Embryonic facial prominence (tissue), 1 donor: ENCODE measurements around the gene TRIO.

Experiments used
- DNase-seq: peaks from one replicate; pipeline ENCODE4 v3.0.0-alpha.2; 2016; ENCODE audit errors: extremely low spot score

TRIO gene

DNA sequence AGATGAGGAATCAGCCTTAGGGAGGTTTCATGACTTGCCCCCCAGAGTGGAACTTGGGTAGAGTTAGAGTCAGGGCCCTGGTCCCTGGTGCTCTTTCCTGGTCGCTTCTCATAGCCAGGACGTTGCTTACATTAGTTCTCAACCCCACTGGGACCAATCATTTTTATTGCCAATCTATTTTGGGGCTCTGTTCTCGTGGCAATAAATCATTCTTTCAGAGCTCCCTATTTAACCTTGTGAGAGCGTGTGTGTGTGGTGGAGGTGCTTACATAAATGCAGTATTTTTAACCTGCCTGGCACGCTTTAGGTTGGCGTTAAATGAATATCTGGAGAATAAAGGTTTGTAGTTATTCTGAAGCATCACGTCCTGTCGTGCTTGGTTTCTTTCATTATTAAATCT is 4.1 kb downstream of the TRIO start:
- no peak for DNase-seq

DNA sequence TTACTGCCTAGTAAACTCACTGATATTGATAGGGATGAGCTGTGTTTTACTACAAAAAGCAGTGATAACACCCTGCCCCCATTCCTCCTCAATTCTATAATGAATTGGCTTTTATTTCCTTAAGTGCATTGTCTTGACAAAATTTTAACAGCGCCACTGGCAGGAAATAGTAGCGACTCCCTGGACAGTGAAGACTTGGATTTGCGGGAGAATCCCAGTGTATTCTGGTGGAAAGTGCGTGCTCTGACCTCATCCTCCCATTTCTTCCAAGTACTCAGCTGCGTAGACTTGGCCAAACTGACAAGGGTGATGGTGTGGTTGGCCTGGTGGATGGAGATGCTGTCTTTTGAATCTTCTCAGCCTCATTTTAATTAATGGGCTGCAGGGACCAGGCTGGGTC is 5.3 kb downstream of the TRIO start:
- DNase-seq: no peak

DNA sequence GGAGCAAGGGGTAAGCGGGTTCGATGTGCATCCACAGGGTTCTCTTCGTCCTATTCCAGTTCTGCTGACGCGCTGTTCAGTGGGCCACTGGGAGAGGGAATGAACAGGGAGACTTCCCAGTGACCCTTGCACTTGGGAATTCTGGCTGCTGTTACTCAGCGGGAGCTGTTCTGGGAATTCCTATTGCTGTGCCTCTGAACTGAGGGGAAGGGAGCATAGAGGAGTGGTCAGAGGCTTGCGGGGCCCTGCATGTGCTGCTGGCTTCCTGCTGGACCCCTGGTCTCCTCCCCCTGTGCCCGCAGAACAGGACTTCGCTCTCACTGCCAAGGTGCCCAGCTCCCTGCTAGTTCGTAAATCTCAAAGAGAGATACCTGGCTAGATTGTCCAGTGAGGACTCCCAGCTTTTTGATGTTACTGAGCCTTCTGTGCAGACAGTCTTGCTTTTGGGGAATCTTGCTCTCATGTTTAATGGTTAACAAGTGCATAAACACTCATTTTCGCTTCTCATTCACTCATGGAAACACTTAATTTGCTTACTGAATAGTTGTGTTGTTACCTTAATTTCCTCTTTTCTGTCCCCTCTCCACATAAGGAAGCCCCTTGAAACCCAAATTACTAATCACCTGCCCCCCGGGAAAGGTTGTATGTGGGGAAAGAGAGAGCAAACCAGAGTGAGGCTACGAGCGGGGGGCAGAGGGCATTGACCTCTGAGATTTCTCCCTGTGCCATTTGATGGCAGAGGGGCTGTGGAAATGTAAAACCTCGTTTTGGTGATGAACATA is 5.9 kb downstream of the TRIO start:
- no peak for DNase-seq

DNA sequence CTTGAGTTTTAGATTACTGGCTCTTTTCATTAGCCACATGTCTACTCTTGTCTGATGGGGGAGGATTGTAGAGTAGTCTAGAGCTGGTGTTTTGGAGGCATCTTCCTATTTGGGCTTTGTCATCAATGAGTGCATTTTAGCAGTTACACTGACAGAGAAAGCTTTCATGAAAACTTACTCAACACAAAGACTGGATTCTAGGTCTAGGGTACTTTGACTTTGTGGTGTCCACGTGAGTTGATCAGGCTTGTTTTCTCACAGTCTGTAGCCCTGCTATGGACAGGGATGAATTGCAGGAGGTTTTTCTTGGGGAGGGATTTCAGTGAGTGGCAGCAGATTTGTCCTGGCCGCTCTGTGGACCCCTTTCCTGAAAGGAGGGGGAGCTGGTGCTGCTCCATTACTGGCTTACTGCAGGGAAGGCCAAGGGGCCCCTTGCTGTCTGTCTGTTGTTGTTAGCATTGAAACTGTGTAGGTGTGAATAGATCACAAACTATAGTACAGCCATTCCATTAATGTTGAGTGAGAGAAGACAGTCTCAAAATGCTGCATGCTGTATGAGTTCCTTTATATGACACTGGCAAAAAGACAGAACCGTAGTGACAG is 6.6 kb downstream of the TRIO start:
- DNase-seq: no peak

DNA sequence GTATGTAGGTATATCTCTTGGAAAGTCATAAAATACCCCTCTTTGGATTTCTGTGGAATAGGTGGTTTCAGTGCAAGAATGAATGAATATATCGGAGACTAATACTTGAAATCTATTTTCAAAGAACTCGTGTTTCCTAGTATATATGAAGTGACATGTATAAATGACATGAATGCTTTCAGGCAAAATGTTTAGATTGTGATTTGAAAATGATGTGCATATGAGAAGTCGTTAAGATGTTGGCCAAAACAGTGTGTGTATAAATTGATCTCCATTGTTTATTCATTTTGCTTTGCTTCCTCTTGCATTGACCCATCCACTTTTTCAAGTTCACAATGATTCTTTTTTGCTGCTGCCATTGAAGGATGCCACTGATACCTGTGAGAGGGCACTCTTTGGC is 8.3 kb downstream of the TRIO start:
- DNase-seq: no peak

DNA sequence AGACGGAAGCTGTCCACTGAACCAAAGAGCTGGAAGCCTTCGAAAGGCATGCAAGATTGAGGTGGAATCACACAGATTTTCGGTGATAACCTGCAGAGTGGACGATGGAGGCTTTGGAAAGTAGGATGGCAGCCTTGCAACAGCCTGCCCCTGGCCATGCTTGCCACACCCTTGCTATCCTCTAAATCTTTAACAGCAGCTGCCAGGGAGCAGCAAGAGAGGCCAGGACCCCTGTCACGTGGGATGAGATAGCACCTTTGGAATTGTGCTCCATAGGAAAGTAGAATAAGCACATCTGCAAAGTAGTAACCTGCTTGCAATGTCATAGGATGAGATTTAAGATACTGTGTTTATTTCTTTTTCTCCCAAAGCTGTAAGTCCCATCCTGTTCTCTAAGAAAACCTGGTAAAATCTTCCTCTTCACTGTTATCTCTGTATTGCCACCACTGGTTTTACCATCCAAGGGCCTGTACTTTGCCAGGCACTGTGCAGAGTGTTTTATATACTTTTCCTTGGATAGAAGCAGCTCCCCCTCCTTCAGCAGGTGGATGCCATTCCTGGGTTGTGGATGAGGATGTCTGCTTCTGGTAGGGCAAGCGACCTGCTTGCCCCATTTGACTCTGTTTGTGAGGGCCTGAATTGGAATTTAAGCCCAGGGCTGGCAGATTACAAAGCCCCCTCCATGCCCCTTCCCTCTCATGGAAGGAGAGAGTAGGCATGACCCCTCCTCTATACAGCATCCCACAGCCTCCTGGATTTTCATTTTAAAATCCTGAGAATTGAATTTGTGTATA is 10.1 kb downstream of the TRIO start:
- no peak for DNase-seq

DNA sequence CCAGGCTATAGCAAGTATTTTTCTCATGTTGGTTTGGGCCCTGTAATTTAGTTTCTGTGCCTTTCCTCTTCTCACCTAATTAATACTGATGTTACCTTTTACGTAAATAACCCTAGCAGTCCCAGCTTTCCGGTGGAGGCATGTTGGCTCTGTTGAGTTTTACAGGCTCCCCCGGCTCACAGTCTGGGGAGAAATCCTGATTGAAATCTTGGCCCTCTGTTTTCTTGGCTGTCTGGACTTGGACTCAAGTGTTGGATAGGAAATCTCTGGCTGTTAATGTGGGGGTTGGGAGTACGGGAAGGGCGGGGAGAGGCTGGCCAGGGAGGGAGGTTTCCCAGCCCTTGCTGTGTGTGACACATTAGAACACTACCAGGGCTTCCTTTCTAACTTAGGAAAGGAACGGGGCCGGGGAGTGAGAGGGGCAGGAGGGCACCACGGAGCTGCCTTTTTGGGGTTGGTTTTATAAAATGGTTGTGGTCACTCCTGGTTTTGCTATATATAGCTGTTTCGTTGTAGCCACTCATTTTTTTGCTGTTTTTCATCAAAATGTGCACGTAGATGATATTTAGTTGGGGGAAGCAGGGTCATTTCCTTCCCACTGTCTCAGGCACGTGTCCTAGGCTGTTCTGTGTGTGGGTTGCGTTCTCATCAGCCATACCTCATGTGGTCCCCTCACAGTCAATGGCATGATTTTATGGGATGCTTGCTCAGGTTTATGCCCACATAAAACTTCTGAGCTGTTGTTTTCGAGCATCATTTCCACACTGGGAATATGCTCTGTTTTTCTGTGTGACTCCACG is 11.0 kb downstream of the TRIO start:
- DNase-seq: no peak

DNA sequence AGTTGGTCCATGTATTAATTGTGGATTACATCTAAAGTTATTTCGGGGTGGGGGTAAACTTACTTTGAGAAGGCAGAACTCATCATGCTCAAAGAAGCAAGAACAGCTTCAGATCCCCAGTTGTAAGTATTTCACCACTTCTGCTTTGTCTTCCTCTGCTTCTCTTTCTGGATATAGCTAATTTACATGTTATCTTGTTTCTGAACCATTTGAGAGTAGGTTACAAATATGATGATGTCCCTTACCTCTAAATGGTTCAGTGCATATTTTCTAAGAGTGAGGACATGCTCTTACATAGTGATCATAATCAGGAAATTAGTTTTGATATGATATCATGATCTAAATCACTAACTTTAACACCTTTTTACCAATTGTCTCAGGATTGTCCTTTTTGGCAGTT is 11.9 kb downstream of the TRIO start:
- DNase-seq: no peak

DNA sequence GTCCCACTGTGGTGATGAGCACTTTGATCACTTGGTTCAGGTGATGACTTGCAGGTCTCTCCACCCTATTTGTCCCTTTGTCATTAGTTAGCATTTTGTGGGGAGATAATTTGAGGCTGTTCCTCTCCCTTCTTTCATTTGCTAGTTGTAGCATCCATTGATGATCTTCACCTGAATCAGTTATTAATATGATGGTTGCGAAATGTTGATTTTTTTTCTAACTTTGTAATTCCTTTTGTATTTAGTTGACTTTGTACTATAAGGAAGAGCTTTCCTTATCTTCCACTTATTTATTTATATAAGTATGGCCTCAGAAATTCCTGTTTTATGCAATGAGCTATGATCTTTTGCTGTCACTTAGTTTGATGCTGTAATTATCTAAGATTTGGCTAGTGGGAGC is 12.6 kb downstream of the TRIO start:
- no peak for DNase-seq

DNA sequence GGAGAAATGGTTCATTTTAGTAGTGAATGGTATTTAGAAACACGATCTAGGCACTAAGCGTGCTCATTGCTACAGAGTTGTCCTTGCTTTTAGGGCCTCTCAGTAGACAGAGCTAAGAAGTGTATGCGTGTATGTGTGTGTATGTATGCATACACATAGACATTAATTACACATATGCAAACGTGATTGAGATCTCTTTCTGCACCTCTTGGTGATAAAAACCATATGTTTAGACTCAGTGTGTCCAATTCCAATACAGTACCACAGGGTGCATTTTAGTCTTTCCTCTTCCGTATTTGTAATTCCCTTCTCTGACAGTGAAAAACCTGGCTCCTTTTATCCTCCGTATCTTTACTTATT is 13.1 kb downstream of the TRIO start:
- no peak for DNase-seq

DNA sequence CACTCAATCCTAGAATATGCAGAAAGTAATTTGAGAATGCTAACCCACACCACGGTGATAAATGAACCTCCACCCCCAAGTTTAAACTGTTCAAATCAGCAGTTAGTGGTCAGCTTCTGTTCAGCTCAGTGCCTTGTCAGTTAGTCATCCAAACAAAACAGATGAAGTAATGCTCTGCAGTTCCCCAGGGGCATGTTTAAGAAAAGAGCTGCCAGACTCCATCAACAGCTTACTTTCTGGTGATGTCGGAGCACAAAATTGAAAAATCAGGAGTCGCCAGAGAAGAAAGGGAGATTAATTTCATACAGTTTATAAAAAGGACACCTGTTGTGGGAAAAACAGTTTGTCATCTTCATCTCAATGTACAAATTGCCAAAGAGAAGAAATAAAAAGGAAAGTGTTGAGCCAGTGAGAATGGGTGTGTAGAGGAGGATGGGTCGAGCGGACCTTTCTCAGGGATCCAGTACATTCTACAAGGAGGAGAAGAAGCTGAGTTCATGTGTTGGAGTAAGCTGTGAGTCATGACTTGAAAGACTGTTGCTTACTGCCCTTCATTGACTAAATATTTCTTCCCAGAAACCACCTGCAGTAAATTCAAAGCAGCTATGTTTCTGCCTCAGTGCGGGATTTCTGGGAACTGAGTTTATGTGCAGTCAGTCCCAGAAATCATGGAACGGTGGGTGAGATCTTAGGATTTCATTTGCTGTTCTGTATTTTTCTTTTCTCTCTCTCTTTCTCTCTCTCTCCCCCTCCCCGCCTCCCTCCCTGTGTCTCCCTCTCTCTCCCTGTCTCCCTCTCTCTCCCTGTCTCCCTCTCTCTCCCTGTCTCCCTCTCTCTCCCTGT is 13.7 kb downstream of the TRIO start:
- DNase-seq: peak; percentile 49

DNA sequence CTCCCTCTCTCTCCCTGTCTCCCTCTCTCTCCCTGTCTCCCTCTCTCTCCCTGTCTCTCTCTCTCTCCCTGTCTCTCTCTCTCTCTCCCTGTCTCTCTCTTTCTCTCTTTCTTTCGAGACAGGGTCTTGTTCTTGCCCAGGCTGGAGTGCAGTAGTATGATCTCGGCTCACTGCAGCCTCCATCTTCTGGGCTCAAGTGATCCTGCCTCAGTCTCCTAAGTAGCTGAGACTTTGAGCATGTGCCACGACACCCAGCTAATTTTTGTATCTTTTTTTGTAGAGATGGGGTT is 14.3 kb downstream of the TRIO start:
- DNase-seq: no peak

DNA sequence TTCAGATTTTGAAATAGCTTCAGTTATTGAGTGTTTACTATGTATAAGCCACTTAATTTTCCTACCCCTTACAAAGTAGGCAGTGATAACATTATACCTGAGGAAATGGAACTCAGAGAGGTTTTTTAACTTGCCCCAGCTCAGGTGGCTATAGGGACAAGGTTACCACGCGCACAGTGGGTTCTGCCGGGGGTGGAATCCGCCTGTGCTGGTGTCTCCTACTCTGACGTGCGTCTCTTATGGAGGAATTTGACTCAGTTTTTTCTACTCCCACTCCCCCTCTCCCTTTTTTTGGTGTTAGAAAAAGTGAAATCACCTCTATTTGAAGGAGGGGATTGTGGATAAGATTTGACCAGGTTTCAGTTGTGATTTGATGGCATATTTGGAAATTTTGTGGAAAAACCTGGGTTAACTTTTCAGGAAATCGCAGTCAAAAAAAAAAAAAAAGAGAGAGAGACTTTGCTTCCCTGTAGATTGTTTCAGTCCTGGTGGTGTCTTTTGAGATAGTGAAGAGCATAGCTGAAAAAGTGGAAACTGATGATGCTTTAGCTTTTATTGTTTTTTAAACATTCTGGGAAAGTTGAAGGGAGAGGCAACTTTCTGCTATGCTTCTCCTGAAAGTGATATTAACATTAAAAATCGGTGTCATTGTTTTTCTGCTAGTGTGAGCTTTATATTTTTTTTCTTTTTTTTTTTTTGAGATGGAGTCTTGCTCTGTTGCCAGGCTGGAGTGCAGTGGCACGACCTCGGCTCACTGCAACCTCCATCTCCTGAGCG is 15.9 kb downstream of the TRIO start:
- DNase-seq: no peak

DNA sequence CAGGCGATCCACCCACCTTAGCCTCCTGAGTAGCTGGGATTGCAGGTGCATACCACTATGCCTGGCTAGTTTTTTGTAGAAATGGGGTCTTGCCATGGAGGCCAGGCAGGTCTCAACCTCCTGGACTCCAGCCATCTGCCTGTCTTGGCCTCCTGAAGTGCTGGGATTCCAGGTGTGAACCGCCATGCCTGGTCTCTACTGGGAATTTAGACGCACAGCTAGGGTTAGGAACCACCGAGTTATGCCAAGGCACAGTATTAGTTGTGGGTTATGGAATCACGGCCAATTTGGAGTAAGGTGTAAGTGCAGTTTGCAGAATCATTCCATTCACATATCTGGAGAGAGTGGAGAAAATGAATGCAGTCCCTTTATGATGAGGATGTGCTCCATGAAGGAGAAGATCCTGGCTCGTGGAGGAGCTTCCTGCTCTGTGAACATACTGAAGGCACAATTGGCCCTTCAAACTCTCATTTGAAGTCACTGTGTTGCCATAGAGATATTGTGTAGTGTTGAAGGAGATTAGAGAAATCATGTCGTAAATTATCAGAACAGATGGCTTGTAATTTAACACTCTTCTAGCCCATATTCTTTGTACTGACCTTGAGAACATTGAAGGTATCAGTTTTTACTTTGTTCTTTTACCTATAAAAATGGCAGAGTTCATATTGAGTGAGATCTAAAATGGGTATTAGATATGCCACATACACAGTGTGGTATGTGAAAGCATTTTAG is 18.8 kb downstream of the TRIO start:
- no peak for DNase-seq

DNA sequence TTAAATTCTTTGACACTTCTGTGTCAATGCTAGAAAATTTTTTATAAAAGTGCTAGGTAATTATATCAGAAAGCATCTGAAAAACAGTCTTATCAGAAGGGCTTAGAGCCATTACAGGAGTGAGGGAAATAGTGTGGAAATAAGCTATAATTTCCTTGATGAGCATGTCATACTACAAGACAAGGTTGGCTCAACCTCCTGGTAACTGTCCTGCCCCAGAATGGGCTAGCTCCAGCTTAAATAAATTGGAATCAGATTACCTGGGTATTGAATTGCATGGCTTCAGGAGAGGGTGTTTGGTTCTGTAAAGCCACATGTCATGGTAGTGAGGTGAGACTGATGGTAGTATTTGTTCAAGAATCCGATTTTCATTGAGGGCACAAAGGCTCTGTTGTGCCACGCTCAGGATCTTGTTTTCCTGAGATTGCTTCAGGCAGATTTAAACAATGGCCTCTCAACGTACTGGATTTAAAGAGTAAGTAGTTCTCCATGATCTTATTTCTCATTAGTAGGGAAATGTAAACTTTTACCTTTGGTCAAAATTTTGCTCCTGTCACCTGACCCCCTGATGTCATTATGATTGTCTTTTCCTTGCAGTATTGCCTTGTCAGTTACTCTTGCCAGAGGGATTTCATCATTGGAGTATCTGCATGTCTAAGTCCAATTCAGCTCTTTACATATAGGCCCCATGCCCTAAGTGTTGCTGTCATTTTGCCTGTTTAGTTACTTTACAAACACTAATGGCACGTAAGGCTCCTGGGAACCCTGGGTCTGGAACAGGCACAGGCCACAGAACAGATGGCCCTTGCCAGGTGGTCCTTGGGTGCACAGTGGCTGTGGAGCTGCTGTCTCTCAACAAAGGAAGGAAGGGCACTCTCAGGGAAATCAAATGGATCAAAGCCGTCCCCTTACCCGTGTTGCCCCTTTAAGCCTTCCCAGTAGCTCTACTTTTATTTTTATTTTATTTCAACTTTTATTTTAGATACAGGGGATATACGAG is 21.3 kb downstream of the TRIO start:
- DNase-seq: no peak

DNA sequence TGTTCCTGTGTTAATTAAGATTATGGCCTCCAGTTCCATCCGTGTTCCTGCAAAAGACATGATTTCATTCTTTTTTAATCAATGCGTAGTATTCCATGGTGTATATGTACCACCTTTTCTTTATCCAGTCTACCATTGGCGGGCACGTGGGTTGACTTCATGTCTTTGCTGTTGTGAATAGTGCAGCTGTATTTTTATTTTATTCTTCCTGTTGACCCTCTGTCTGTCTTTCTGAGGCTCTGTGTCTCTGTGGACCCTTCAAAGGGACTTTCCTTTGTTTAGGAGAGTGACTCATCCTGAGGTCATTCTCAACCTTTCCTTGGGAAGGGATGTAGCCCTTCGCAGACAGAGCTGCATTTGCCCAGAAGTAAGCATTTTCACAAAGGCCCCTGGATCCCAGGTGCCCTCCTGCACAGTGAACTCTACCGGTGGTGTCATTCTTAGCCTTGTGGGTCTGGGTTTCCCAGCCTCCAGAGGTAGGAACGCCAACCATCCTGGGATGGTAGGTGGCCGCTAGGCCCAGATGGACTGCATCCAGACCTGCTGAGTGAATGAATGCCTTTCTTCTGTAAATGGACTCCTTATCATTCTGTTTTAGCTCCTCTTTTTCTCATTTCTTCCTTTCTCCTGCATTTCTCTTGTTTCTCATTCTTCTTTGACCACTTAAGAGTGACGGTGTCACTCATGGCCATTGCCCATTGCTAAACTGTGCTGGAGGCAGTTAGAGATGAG is 22.4 kb downstream of the TRIO start:
- DNase-seq: no peak

DNA sequence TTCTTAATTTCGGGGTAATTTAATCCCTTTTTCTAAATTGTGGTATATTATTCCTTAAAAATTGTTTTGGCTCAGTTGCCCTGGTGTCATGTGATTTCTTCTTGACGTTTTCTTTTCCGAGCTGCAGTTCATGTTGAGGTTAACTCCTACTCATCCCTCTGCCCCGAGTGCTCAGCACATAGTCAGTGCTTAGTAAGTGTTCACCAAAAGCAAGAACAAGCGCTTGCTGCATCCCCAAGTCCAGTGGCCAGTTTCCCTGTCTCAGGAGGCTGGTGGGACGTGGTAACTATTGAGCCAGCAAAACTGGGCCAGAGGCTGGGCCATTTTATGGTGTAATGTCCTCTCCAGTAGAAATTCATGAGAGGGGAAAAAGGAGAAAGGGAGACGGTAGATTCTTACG is 23.3 kb downstream of the TRIO start:
- no peak for DNase-seq

DNA sequence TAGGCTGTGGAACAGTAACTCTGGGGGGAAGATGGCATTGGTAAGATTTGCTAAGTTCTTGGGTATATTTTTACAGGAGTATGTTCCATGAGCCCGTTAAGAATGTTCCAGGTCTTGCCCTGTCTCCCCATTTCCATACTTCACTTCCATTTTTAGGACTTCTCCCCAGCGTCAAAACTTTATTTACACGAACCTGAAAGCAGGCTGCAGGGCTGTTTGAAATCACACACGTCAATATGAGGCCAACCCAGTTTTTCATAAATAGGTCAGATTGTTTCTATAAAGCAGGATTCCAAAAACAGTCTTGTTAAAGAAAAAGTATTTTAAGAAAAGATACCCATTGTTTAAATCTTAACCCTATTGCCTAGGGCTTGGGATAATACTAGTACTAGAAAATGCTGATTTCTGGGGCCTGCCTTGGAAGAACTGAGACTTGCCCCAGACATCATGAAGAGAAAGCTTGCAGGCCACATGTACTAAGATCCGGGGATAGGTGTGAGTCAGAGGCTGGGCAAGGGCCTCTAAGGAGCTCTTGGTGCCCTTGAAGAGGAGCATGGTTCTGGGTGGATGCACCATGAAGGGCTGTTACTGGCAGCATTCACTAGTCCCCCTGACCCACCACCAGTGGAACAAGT is 24.2 kb downstream of the TRIO start:
- DNase-seq: no peak
